HepG2 (cell line): Measurements from ENCODE around the gene MVB12A. TPM values are rescaled to one million over a fixed set of nuclear protein-coding genes. Genes with fewer than 3 reads are reported as not detected.

Experiments used
- AFF4 ChIP-seq: sonication (generic); formaldehyde crosslinking; IDR thresholded peaks from 2 replicates; pipeline ENCODE4 v1.4.0; 2020; ENCODE audit warnings: missing genetic modification reagents
- NFYC ChIP-seq: IDR thresholded peaks from 2 replicates; pipeline ENCODE4 v1.6.1; 2016; ENCODE audit warnings: missing genetic modification reagents, missing compliant biosample characterization
- NPAS2 ChIP-seq: sonication (generic); formaldehyde crosslinking; IDR thresholded peaks from 2 replicates; pipeline ENCODE4 v1.8.0; 2022; ENCODE audit warnings: mild to moderate bottlenecking, missing genetic modification reagents, borderline replicate concordance
- RCOR2 ChIP-seq: IDR thresholded peaks from 2 replicates; pipeline ENCODE4 v1.6.1; 2016; ENCODE audit warnings: missing biosample characterization, missing genetic modification reagents
- REST ChIP-seq, 2 experiments: IDR thresholded peaks; 2 replicates each; pipeline ENCODE4 v1.6.1; 2011 to 2012; ENCODE audit warnings: low read length in 2 of 2, borderline replicate concordance in 1 of 2, low read depth in 1 of 2, mild to moderate bottlenecking in 1 of 2, moderate library complexity in 1 of 2
- SOX13 ChIP-seq, 3 experiments: fragments of 450-650 bp in 1 of 3; sonication (generic) in 1 of 3; formaldehyde crosslinking in 1 of 3; IDR thresholded peaks in 2 of 3; conservative IDR thresholded peaks in 1 of 3; 2 replicates each; pipeline versions ENCODE4 v1.5.0 to v1.6.1; 2016 to 2020; ENCODE audit warnings: antibody characterized with exemption in 1 of 3, mild to moderate bottlenecking in 1 of 3, missing compliant biosample characterization in 1 of 3, missing genetic modification reagents in 1 of 3, moderate library complexity in 1 of 3
- SP4 ChIP-seq: sonication (generic); formaldehyde crosslinking; IDR thresholded peaks from 2 replicates; pipeline ENCODE4 v1.8.1; 2023; ENCODE audit warnings: mild to moderate bottlenecking, missing genetic modification reagents
- ZFAT ChIP-seq: sonication (generic); formaldehyde crosslinking; conservative IDR thresholded peaks from 2 replicates; pipeline ENCODE4 v1.8.1; 2023; ENCODE audit warnings: missing genetic modification reagents, inconsistent platforms
- ZNF205 ChIP-seq: IDR thresholded peaks from 2 replicates; pipeline ENCODE4 v1.6.1; 2018; ENCODE audit warnings: missing biosample characterization, missing genetic modification reagents
- ZNF543 ChIP-seq: sonication (generic); formaldehyde crosslinking; IDR thresholded peaks from 2 replicates; pipeline ENCODE4 v1.4.0; 2020; ENCODE audit warnings: mild to moderate bottlenecking, missing genetic modification reagents
- ZNF781 ChIP-seq: sonication (generic); formaldehyde crosslinking; IDR thresholded peaks from 2 replicates; pipeline ENCODE4 v1.5.1; 2020; ENCODE audit warnings: borderline replicate concordance, mild to moderate bottlenecking, missing genetic modification reagents; ENCODE audit errors: not compliant biosample characterization
- polyA plus RNA-seq, 8 experiments: library from polyadenylated mRNA; depleted of rRNA in 3 of 8; stranded (reverse) in 7 of 8; unstranded in 1 of 8; fragments of >200 nt; fragmentation: Illumina TruSeq in 4 of 8; extraction: Trizol in 4 of 8; gene quantifications; 2 replicates each; pipeline versions ENCODE4 v1.2.1 to v1.2.3, GENCODE V29; 2011 to 2016; ENCODE audit warnings: low read depth in 4 of 8, missing spikeins in 1 of 8, mixed read lengths in 1 of 8; ENCODE audit not compliant: insufficient read depth in 1 of 8
- total RNA-seq, 5 experiments: library from RNA; depleted of rRNA; stranded (reverse); fragments of >200 nt; fragmentation: Illumina TruSeq; extraction: Trizol; gene quantifications; 2 replicates each; pipeline ENCODE4 v1.2.3, GENCODE V29; 2016; ENCODE audit warnings: low read depth in 1 of 5

Gene MVB12A
- total and polyA plus RNA-seq, 2 of the 13 experiments (the other 11 are each of a cell fraction or from before 2014, with no cell fraction given), result 35.7 to 36.1 TPM

GRCh38 chr19:17418710-17419109 lies 1.1 kb upstream of the MVB12A start (continued):
- TF ChIP-seq REST (IDR thresholded peaks at IDR 0.05; ENCODE audit: borderline replicate concordance in 1 of 2, low read depth in 1 of 2, low read length in 2 of 2) (no peak), SOX13 (IDR thresholded peaks at IDR 0.05) (no peak), SOX13 (CRISPR knock-in tag; conservative IDR thresholded peaks at IDR 0.05 in 1 of 2, IDR thresholded peaks at IDR 0.05 in 1 of 2) (no peak), NPAS2 (CRISPR knock-in tag) (no peak), NFYC (CRISPR knock-in tag) (no peak), ZNF781 (CRISPR knock-in tag) (no peak), SP4 (CRISPR knock-in tag) (no peak), AFF4 (CRISPR knock-in tag) (no peak), RCOR2 (CRISPR knock-in tag) (no peak), ZNF205 (CRISPR knock-in tag) (no peak), ZNF543 (CRISPR knock-in tag) (no peak), ZFAT (CRISPR knock-in tag) (no peak)
